Heart left ventricle (tissue), 13 donors: Measurements from ENCODE around the gene MICA.

Experiments
- CTCF ChIP-seq, 12 donors: fragments of 200-600 bp; sonication (generic) in 4 of 12; IDR thresholded peaks; one replicate each; pipeline versions ENCODE4 v1.5.0 to v1.8.0; 2018 to 2022; ENCODE audit warnings: antibody characterized with exemption in 12 of 12, mild to moderate bottlenecking in 5 of 12
- POLR2A ChIP-seq, 2 donors: fragments of 450-650 bp; IDR thresholded peaks; one replicate each; pipeline ENCODE4 v1.6.1; 2017; ENCODE audit warnings: antibody characterized with exemption in 2 of 2, mild to moderate bottlenecking in 2 of 2, moderate library complexity in 2 of 2
- donor health status: ischemic (EF 13 %, LVEDD 7.1; RV severe dilation, severe dysfunction).
- donor health status: DM: no; HTN: yes; CAD: no.
- donor health status: DM: no; HTN: no; CAD: no.
- donor health status: ischemic (EF 25% LVEDD 6.9; RV normal size, moderate dysfunction).
- donor health status: ischemic (EF 25% LVEDD 5.7; RV mildly dilated, moderate dysfunction).
- donor health status: ischemic (EF 35%, LVEDD 5.7; RV mildly dilated, moderate dysfunction).
- donor health status: nonischemic (EF 11% LVEDD 7.7; RV severe dilation, severe dysfunction).
- donor health status: DM: yes; HTN: yes; CAD: no.
- donor health status: PGD.
- donor health status: ischemic (EF 29% LVEDD 5.4; RV normal size, mild dysfunction).
- donor health status: nonischemic (EF 23%, LVEDD 6.1; RV moderate dilation, normal function).

GRCh38 chr6:31412506-31412905, 9.1 kb downstream of the MICA start:
- TF ChIP-seq POLR2A (IDR thresholded peaks at IDR 0.05) (no peak), CTCF (IDR thresholded peaks at IDR 0.05) (no peak)
